KOPT-K1 (cell line): ENCODE data around the gene PRPF18.

Experiments used
- H3K27ac ChIP-seq: fragments of 200-600 bp; sonication (generic); 2 replicates; pipeline ENCODE4 v1.5.1; 2016; ENCODE audit warnings: antibody characterized with exemption, mild to moderate bottlenecking, low read depth, low read length; ENCODE audit not compliant: poor library complexity, severe bottlenecking
- H3K36me3 ChIP-seq: fragments of 200-600 bp; sonication (generic); 2 replicates; pipeline ENCODE4 v1.5.1; 2017; ENCODE audit warnings: antibody characterized with exemption, mild to moderate bottlenecking, low read length, moderate library complexity; ENCODE audit not compliant: insufficient read depth
- H3K9me3 ChIP-seq: fragments of 200-600 bp; sonication (generic); 2 replicates; pipeline ENCODE4 v1.5.1; 2017; ENCODE audit warnings: antibody characterized with exemption, low read length, mild to moderate bottlenecking; ENCODE audit not compliant: insufficient read depth, poor library complexity, severe bottlenecking

Gene PRPF18

DNA sequence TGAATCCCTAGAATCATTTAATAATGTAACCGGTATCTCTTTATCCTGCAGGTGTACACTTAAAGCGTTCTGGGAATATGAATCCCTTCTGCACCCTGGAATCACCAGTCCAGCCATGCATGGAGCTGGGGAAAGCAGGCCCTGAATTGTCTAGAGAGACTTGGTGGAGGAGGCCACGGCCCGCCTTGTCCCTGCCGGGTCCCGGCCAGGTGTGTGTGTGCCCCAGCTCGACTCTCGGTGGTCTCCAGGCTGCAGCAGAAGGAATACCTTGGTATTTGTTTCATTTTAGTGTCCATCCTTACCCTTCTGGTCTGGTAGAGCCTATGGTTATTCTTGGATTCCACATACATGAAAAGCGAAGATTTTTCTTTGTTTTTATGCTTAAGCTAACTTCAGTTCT, 58.1 kb downstream of the PRPF18 start:
- no peak overlapping the region for H3K27ac ChIP-seq
- peaks cover 69% of the 10 kb centered on the region for H3K36me3 ChIP-seq
- H3K9me3 ChIP-seq: peaks cover 22% of the 10 kb centered on the region

DNA sequence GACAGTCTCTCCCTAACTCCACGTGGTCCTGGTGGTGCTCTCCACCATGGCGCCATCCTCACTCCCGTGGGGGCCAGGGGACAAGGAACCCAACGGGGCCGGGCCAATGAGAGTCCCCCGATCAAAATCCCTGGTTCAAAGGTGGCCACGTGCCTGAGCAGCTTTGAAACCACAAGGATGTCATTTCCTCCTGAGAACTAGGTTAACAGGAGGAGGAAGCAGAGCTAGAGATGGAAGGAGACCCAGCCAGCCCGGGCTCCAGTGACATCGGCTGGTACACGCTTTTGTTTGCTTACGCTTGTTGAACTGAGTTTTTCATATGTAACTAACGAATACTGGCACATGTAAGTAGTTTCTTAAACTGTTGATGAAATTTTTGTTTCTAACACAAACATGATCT, 61.7 kb downstream of the PRPF18 start:
- H3K27ac ChIP-seq: peak overlapping the region; percentile 37
- H3K9me3 ChIP-seq: no peaks in the 10 kb centered on the region
- H3K36me3 ChIP-seq: peaks cover 63% of the 10 kb centered on the region

DNA sequence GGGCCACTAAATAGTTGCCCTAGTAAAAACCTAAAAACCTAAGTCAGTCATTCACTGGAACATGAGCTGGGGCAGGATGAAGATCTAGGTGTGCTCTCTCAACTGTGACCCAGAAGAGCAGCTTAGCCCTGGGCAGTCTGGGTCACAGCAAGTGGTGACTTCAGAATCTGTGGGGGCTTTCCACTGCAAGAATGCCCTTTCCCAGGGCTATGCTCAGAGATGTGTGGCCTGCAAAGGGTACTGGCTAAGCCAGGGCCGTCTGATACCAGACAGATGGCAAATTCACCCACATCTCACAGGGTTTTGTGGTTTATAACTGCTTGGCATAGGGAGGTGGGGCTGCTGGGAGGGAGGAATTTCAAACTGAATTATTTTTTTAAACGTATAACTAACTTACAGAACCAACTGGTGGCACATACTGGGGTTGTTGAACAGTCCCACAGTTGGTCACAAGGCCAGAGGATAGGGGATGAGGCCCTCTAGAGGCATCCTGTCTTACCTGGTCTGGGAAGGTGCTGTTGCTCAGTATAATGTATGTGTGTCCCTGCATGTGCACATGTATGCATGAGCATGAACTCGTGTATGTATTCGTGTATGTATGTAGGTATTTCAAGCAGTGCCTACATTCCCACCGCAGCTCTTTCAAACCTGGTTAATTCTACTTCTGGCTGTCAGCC, 63.2 kb downstream of the PRPF18 start:
- Histone ChIP-seq H3K36me3 (peaks cover 68% of the 10 kb centered on the region), H3K27ac (peak overlapping the region; percentile 13)

DNA sequence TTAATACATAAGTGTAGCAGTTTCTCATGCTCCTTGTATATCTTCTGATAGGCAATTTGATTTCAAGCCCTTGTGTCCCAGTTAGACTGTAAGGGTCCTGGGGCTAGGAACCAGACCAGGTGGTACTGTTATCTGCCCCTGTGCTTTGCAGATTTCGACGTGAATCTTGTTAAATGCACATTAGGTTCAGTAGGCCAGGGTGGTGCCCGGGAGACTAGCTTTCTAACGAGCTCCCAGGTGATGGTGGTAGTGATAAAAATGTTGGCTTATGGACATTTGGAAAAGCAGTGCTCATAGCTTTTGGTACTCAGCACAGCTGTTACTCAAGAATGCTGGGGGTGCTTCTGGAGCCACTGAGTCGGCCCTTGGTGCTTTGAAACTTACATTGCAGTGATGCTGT, 64.2 kb downstream of the PRPF18 start:
- no peaks in the 10 kb centered on the region for H3K9me3 ChIP-seq
- peaks cover 64% of the 10 kb centered on the region for H3K36me3 ChIP-seq
- no peak overlapping the region for H3K27ac ChIP-seq

More for the DNA sequence above, 63.2 kb downstream of the PRPF18 start:
- H3K9me3 ChIP-seq: no peaks in the 10 kb centered on the region

DNA sequence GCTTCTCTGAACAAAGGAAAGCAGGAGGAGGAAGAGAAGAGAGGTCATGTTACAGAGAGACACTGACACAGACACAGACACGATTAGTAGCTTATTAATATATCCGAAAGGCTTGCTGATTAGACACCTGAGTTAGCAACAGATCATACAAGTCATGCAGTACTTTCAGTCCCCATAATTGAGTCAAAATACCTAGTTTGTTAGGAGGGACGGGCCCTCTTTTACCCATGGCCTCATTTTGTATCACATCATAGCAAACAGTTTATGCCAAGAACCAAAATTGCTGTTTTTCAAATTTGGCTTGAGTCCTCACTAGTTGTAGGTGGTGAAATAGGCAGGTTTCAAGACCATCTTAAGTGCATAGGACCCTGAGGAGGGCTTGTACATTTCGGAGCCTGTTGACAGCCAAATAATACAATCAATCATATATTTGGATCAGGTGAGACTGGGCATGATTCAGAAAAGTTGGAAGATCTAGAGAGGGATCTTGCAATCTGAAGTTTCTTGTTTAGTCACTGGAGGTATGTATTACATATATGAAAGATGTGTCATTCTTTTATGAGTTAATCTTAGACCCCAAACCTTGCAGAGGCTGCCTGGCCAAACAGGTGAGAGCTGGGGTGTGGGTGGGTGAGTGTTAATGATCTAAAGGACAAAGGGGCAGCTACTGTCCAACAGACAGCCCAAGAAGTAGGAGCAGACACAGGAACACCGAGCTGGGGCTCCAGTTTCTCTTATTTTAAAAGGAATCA, 65.4 kb downstream of the PRPF18 start:
- H3K9me3 ChIP-seq: no peaks in the 10 kb centered on the region
- no peak overlapping the region for H3K27ac ChIP-seq
- peaks cover 54% of the 10 kb centered on the region for H3K36me3 ChIP-seq

DNA sequence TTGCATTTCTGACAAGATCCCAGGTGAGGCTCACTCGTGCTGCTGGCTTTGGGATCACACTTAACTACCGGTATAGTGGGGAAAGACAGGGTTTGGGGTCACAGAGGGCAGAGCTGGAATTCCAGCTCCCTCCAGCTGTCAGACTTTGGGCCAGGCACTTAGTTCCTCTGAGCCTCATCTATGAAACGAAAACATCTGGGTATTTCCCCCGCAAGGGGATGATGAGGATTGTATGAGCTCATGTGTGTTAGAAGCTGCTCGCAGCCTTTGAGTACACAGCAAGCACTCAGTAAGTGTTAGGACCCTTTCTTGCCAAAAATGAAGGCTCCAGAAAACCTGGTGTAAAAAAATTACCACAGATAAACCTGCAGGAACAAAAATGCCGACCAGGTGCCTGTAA, 66.1 kb downstream of the PRPF18 start:
- no peak overlapping the region for H3K27ac ChIP-seq
- no peaks in the 10 kb centered on the region for H3K9me3 ChIP-seq
- peaks cover 57% of the 10 kb centered on the region for H3K36me3 ChIP-seq

DNA sequence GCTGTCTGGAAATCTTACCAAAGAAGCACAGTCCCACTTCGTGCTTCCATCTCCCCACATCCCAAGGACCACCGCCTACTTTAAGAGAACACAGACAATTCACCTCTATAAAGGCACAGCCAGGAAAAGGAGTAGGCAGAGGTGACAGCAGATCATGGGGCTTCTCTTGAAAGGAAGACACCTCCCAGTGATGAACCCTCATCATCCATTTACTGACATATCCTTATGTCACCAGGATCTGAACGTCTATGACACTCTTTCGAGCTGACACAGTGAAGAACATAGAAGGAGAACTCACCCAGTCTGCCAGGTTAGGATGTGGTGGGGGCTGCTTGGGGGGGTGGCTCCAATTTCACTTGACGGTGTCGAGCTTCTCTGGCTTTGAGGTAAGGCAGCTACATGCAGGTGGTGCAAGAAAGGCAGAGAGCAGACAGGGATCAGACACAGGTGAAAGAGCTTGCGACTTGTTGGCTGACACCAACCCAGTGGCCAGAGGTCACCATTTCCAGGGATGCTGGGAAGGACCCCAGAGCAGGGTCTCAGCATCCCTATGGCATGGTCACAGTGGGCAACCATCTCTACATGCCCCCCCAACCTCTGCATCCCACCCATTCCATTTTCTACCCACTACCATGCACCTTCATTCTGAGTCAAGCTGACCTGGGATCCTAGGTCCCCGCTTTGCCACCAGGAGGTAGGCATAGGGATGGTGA, 67.5 kb downstream of the PRPF18 start:
- Histone ChIP-seq H3K27ac (no peak overlapping the region), H3K36me3 (peaks cover 48% of the 10 kb centered on the region; the same call in 1 of the 2 replicates), H3K9me3 (no peaks in the 10 kb centered on the region)

DNA sequence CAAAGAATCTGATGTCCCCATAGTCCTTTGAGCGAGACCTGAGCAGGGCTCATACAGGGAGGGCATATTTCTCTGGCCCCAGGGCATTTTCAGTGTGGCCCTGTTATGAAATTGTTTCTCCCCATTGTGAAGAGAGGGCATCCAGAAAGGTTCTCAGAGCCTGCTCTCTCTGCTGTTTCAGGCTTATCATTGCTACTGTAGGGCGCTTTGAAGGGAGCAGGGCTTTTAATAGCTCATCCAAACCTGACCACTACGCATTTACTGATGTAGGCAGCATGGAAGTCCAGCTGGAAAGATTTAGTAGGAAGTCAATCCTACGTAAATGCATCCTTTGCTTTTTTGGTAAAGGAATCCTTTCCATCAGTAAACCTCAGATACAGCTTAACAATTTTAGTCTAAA, 68.1 kb downstream of the PRPF18 start:
- H3K27ac ChIP-seq: no peak overlapping the region
- H3K9me3 ChIP-seq: no peaks in the 10 kb centered on the region
- peaks cover 42% of the 10 kb centered on the region; the same call in 1 of the 2 replicates for H3K36me3 ChIP-seq

DNA sequence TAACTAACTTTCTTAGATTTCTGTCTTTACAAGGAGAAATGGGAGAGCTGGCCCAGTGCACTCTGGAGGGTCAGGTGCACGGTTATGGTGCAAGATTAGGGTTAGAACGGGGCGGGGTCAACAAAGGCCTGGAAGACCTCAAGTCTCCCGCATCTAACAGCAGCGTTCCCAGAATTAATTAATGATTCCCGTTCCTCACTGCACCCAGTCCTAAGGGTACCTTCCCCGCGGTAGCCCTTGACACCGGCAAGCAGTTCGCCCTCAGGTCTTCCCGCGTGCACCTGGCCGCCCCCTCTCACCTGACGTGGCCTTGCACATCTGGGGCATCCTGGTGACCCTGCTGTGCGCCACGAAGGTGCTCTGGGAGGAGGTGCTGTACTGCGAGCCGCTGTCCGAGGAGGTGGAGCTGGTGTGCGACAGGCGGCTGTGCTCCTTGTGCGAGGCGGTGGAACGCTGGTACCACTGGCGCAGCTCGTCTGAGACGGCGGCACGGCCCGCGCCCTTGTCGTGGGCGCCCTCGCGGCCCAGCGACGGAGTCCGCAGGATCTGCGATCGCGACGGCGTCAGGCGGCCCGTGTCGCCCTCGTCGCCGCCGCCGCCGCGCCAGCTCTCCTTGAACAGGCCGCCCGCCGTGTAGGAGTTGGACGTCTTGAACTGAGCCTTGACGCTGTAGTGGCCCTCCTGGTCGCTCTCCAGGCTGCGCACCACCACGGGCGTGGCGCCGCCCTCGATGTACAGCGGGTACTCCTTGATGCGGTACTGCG, 69.8 kb downstream of the PRPF18 start:
- Histone ChIP-seq H3K27ac (no peak overlapping the region), H3K9me3 (no peaks in the 10 kb centered on the region), H3K36me3 (peaks cover 33% of the 10 kb centered on the region; the same call in 1 of the 2 replicates)

DNA sequence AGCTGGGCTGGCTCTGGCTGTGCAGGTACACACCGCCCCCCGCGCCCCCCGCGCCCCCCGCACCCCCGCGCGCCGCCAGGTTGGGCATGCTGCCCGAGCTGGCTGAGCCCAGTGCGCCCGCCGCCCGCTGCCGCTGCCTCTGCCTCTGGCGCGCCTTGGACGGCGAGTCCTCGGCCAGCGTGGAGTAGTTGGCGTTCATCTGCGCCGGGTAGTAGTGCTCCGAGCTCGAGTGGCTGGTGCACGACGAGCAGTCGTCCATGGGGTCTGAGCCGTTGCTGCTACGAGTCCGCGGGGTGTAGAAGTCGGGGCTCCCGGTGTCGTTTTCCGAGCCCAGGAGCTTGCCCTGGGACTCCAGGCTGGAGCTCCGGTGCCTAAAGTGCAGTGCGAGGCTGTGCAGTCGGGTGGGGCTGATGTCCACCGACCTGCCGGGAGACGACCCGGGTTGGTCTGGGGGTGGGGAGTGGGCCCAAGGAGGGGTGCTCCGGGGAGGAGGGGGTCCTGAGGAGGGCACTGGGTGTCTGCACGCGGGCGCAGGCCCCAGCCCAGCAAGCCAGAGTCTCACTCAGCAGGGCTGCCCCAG, 70.4 kb downstream of the PRPF18 start:
- Histone ChIP-seq H3K9me3 (no peaks in the 10 kb centered on the region), H3K27ac (no peak overlapping the region), H3K36me3 (peaks cover 26% of the 10 kb centered on the region; the same call in 1 of the 2 replicates)

DNA sequence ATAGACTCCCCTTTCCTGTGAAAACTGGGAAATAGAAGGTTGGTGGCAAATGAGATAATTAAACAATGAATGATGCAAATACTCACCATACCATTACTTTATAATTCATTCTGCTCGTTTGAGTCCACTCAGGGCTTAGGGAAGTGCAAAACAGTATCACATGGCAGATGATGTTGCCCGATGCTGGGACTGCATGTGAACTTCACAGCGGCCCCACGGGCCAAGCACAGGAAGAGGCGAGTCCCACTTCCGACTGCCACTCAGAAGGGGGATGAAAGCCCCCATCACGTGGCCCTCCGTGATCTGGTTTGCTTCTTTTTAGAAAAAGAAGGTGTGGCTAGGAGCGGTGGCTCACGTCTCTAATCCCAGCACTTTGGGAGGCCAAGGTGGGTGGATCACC, 71.5 kb downstream of the PRPF18 start:
- Histone ChIP-seq H3K27ac (no peak overlapping the region), H3K9me3 (no peaks in the 10 kb centered on the region), H3K36me3 (peaks cover 24% of the 10 kb centered on the region; the same call in 1 of the 2 replicates)

DNA sequence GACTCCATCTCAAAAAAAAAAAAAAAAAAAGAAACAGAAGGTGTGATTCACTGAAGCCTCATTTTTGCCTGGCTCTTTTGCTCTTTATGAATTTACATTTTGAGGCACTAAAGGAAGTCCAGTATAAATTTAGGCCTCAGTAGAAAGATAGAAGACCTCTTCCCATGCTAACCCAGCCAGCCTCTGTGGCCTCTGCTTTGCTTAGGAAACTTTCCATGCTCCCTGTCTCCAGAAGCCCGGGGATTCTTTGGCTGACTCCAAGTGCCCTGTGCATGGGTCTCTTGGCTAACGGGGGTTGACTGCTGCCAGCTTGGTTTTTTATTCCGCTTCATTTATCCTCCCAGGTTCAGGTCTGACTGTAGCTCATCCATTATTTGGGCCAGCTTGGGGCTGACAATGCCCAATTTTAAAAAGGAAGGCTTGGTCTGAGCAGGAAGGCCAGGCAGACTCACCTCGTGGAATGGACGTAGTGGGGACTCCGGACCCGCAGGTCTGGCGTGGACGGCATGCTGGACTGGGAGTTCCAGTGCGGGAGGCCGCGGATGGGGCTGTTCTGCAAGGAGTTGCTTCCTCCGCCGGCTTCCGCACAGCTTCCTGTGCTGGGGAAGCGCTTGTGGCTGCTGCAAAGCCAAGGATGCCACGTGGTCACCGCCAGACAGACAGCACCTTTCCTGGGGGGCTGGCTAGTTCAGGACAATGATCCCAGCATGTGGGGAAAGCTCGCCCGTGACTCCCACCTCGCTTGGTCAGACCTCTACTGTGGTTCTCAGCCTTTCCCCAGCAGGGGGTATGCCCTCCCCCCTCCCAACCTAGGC, 72.3 kb downstream of the PRPF18 start:
- Histone ChIP-seq H3K9me3 (no peaks in the 10 kb centered on the region), H3K27ac (no peak overlapping the region), H3K36me3 (peaks cover 21% of the 10 kb centered on the region; the same call in 1 of the 2 replicates)

DNA sequence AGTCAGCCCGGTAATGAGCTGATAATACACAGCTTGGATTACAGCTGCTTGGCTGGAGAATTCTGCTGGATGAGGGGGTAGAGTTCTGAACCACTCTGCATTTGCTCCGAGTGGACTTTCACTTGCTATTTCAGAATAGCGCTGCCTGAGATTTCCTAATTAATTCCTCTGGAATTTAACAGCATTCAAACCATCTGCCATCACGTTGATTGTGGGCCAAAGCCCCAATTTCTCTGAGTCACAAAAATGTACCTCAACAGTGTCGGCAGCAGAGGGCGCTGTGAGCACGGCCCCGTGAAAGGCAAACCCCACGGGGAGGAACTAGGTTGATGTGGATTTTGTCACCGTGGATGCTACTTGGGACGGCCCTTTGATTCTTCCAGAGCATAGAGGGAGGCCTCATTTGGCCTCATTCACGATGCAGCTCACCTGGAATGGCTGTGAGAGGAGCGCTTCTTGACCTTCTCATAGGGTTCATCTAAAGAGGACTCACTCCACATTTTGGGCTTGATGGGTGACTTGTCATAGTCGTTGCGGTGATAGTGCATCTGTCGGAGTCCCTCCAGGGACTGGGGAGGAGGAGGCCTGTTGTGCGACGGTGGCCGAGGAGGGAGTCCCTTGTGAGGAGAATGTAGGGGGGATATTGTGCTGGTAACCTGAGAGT, 73.3 kb downstream of the PRPF18 start:
- H3K9me3 ChIP-seq: no peaks in the 10 kb centered on the region
- H3K36me3 ChIP-seq: peaks cover 16% of the 10 kb centered on the region; the same call in 1 of the 2 replicates
- no peak overlapping the region for H3K27ac ChIP-seq
